ENCODE results near the gene ZC3H15.
"Not testable (repeated sequence)": the region's sequence is repeated elsewhere in the genome, so short reads cannot be mapped to it uniquely, and the experiment has no call there.

Gene ZC3H15

GRCh38 chr2:186493564-186494085 lies 7.6 kb downstream of the ZC3H15 start:
- DNase-seq (ENCODE audit: low read depth), result no peak

- DNase-seq (ENCODE audit: low read depth), result no peak
Observed at GRCh38 chr2:186496401-186496800, 10.3 kb downstream of the ZC3H15 start.

GRCh38 chr2:186497928-186498327 lies 11.9 kb downstream of the ZC3H15 start:
- DNase-seq (ENCODE audit: low read depth), result no peak

- no peak for DNase-seq (ENCODE audit: low read depth)
Observed at GRCh38 chr2:186498834-186499233, 12.8 kb downstream of the ZC3H15 start.

- no peak for DNase-seq (ENCODE audit: low read depth)
Observed at GRCh38 chr2:186503827-186504606, 18.0 kb downstream of the ZC3H15 start.

- no peak for DNase-seq (ENCODE audit: low read depth)
Observed at GRCh38 chr2:186508263-186508662, 22.2 kb downstream of the ZC3H15 start.

- no peak for DNase-seq (ENCODE audit: low read depth)
Observed at GRCh38 chr2:186515376-186515775, 29.3 kb downstream of the ZC3H15 start.

GRCh38 chr2:186516396-186516795 lies 30.3 kb downstream of the ZC3H15 start:
- no peak for DNase-seq (ENCODE audit: low read depth)

GRCh38 chr2:186517090-186517489 lies 31.0 kb downstream of the ZC3H15 start:
- no peak for DNase-seq (ENCODE audit: low read depth)

- DNase-seq (ENCODE audit: low read depth), result no peak
Observed at GRCh38 chr2:186518291-186518690, 32.2 kb downstream of the ZC3H15 start.

GRCh38 chr2:186518945-186519344 lies 32.9 kb downstream of the ZC3H15 start:
- no peak for DNase-seq (ENCODE audit: low read depth)

- not testable (repeated sequence) for DNase-seq (ENCODE audit: low read depth)
Observed at GRCh38 chr2:186521570-186522153, 35.6 kb downstream of the ZC3H15 start.

- no peak for DNase-seq (ENCODE audit: low read depth)
Observed at GRCh38 chr2:186522450-186522849, 36.4 kb downstream of the ZC3H15 start.

- DNase-seq (ENCODE audit: low read depth), result no peak
Observed at GRCh38 chr2:186523791-186524190, 37.7 kb downstream of the ZC3H15 start.

- no peak for DNase-seq (ENCODE audit: low read depth)
Observed at GRCh38 chr2:186526281-186526680, 40.2 kb downstream of the ZC3H15 start.

GRCh38 chr2:186530314-186530713 lies 44.3 kb downstream of the ZC3H15 start:
- DNase-seq (ENCODE audit: low read depth), result no peak

GRCh38 chr2:186531257-186531775 lies 45.3 kb downstream of the ZC3H15 start:
- no peak for DNase-seq (ENCODE audit: low read depth)

- DNase-seq (ENCODE audit: low read depth), result no peak
Observed at GRCh38 chr2:186532891-186533290, 46.8 kb downstream of the ZC3H15 start.

- no peak for DNase-seq (ENCODE audit: low read depth)
Observed at GRCh38 chr2:186533717-186534116, 47.7 kb downstream of the ZC3H15 start.

- no peak for DNase-seq (ENCODE audit: low read depth)
Observed at GRCh38 chr2:186534406-186534805, 48.3 kb downstream of the ZC3H15 start.

GRCh38 chr2:186535861-186536260 lies 49.8 kb downstream of the ZC3H15 start:
- DNase-seq (ENCODE audit: low read depth), result no peak

- DNase-seq (ENCODE audit: low read depth), result no peak
Observed at GRCh38 chr2:186537019-186537418, 51.0 kb downstream of the ZC3H15 start.

GRCh38 chr2:186540941-186541340 lies 54.9 kb downstream of the ZC3H15 start:
- no peak for DNase-seq (ENCODE audit: low read depth)

All from T-helper 22 cell (primary cell).